SK-N-SH (cell line): ENCODE measurements around the gene PORCN. TPM values are rescaled to one million over a fixed set of nuclear protein-coding genes. Genes with fewer than 3 reads are reported as not detected.

Experiments
- CTCF ChIA-PET: fragments of 300-600, 350-600 bp; formaldehyde crosslinking; extraction: SDS; loops from one replicate; lab custom pipeline; 2021; lab: Yijun Ruan, JAX
- POLR2A ChIA-PET: fragments of 350-600 bp; sonication (Branson Sonifier 250); formaldehyde crosslinking; extraction: SDS; loops from one replicate; lab custom pipeline; 2020; ENCODE audit warnings: antibody characterized with exemption, inconsistent platforms; lab: Yijun Ruan, JAX
- DNase-seq: peaks from one replicate; pipeline ENCODE4 v3.0.0; 2012
- H2AFZ ChIP-seq: fragments of 200-600 bp; sonication (generic); 2 replicates; pipeline ENCODE4 v1.8.1; 2016; ENCODE audit warnings: antibody characterized with exemption, mild to moderate bottlenecking, low read depth
- H3F3A ChIP-seq: fragments of 200-600 bp; sonication (generic); replicated peaks from 2 replicates; pipeline ENCODE3; 2016; ENCODE audit warnings: antibody characterized with exemption, mild to moderate bottlenecking; ENCODE audit not compliant: insufficient read depth
- H3K27ac ChIP-seq, 2 experiments: fragments of 200-500 bp in 1 of 2; fragments of 200-600 bp in 1 of 2; sonication (Bioruptor generic) in 1 of 2; sonication (generic), shearing (Covaris generic) in 1 of 2; 2 replicates each; pipeline versions ENCODE4 v1.5.1 to v1.6.1; 2014 to 2016; ENCODE audit warnings: low read depth in 2 of 2, inconsistent platforms in 1 of 2, low read length in 1 of 2, mild to moderate bottlenecking in 1 of 2, mixed read lengths in 1 of 2
- H3K27me3 ChIP-seq: fragments of 200-600 bp; sonication (generic), shearing (Covaris generic); 2 replicates; pipeline ENCODE4 v1.6.1; 2016; ENCODE audit warnings: mixed run types; ENCODE audit not compliant: insufficient read depth
- H3K36me3 ChIP-seq, 2 experiments: fragments of 200-500 bp in 1 of 2; fragments of 200-600 bp in 1 of 2; sonication (Bioruptor generic) in 1 of 2; sonication (generic) in 1 of 2; replicated peaks in 1 of 2; 2 replicates each; pipeline versions ENCODE3 to v1.5.1; 2014 to 2016; ENCODE audit warnings: low read length in 1 of 2, mild to moderate bottlenecking in 1 of 2; ENCODE audit not compliant: insufficient read depth in 2 of 2, control insufficient read depth in 1 of 2
- H3K4me1 ChIP-seq, 2 experiments: fragments of 200-500 bp in 1 of 2; fragments of 200-600 bp in 1 of 2; sonication (Bioruptor generic) in 1 of 2; sonication (generic), shearing (Covaris generic) in 1 of 2; 2 replicates each; pipeline versions ENCODE4 v1.5.1 to v1.6.1; 2014 to 2016; ENCODE audit warnings: low read depth in 1 of 2, low read length in 1 of 2, mixed run types in 1 of 2; ENCODE audit not compliant: insufficient read depth in 2 of 2, control insufficient read depth in 1 of 2
- H3K4me2 ChIP-seq: fragments of 200-600 bp; sonication (generic), shearing (Covaris generic); 2 replicates; pipeline ENCODE4 v1.6.1; 2017; ENCODE audit warnings: mixed run types
- H3K4me3 ChIP-seq, 2 experiments: fragments of 200-500 bp in 1 of 2; fragments of 200-600 bp in 1 of 2; sonication (Bioruptor generic) in 1 of 2; sonication (generic), shearing (Covaris generic) in 1 of 2; 2 replicates each; pipeline versions ENCODE4 v1.5.1 to v1.8.1; 2014 to 2016; ENCODE audit warnings: low read depth in 2 of 2, inconsistent platforms in 1 of 2, low read length in 1 of 2, mild to moderate bottlenecking in 1 of 2, mixed read lengths in 1 of 2, moderate library complexity in 1 of 2
- H3K79me2 ChIP-seq: fragments of 200-600 bp; sonication (generic); 2 replicates; pipeline ENCODE4 v1.8.1; 2017; ENCODE audit warnings: mild to moderate bottlenecking; ENCODE audit not compliant: insufficient read depth
- H3K9ac ChIP-seq: fragments of 200-600 bp; sonication (generic); 2 replicates; pipeline ENCODE4 v1.6.1; 2017; ENCODE audit warnings: mixed run types
- H3K9me2 ChIP-seq: fragments of 200-600 bp; sonication (generic); 2 replicates; pipeline ENCODE4 v1.6.1; 2017; ENCODE audit warnings: mixed run types
- H3K9me3 ChIP-seq: fragments of 200-600 bp; sonication (generic); 2 replicates; pipeline ENCODE4 v1.6.1; 2017; ENCODE audit warnings: mixed run types, mild to moderate bottlenecking, moderate library complexity
- H4K20me1 ChIP-seq: fragments of 200-600 bp; sonication (generic); 2 replicates; pipeline ENCODE4 v1.6.1; 2017; ENCODE audit warnings: mild to moderate bottlenecking, mixed run types; ENCODE audit not compliant: insufficient read depth
- ELF1 ChIP-seq: IDR thresholded peaks from 2 replicates; pipeline ENCODE4 v1.4.0; 2012
- EP300 ChIP-seq, 2 experiments: IDR thresholded peaks; 2 replicates each; pipeline versions ENCODE4 v1.4.0 to v1.6.1; 2012; ENCODE audit warnings: borderline replicate concordance in 1 of 2, low read depth in 1 of 2, low read length in 1 of 2
- FOSL2 ChIP-seq: IDR thresholded peaks from 2 replicates; pipeline ENCODE4 v1.4.0; 2012; ENCODE audit warnings: low read depth, mild to moderate bottlenecking, moderate library complexity, borderline replicate concordance
- GABPA ChIP-seq: IDR thresholded peaks from 2 replicates; pipeline ENCODE4 v1.4.0; 2012; ENCODE audit warnings: low read depth, mild to moderate bottlenecking
- POLR2AphosphoS5 ChIP-seq: IDR thresholded peaks from 2 replicates; pipeline ENCODE4 v1.6.1; 2012; ENCODE audit warnings: low read depth, low read length
- RAD21 ChIP-seq: IDR thresholded peaks from 2 replicates; pipeline ENCODE4 v1.6.1; 2012; ENCODE audit warnings: mild to moderate bottlenecking, low read length
- RFX5 ChIP-seq: IDR thresholded peaks from 2 replicates; pipeline ENCODE4 v1.6.1; 2012; ENCODE audit warnings: mild to moderate bottlenecking, improper control_type of control experiment, low read length
- SMC3 ChIP-seq: IDR thresholded peaks from 2 replicates; pipeline ENCODE4 v1.6.1; 2012; ENCODE audit warnings: low read depth, low read length, improper control_type of control experiment
- TAF1 ChIP-seq: IDR thresholded peaks from 2 replicates; pipeline ENCODE4 v1.6.1; 2012; ENCODE audit warnings: low read depth, mild to moderate bottlenecking, low read length, moderate library complexity, borderline replicate concordance
- YY1 ChIP-seq: IDR thresholded peaks from 2 replicates; pipeline ENCODE4 v1.4.0; 2012; ENCODE audit warnings: low read depth, mild to moderate bottlenecking
- whole genome bisulfite sequencing: methylation state at CpG from one replicate; pipeline ENCODE4 v1.1.6; 2017; ENCODE audit warnings: low lambda C conversion rate; 5-methylcytosine and 5-hydroxymethylcytosine counted together
- polyA plus RNA-seq, 3 experiments: library from polyadenylated mRNA; depleted of rRNA; stranded (reverse); fragments of >200 nt; gene quantifications; 2 replicates each; pipeline ENCODE4 v1.2.3, GENCODE V29; 2012
- TF ChIP-seq, protein P1 (sequence below): fragments of 150-350 bp; IDR thresholded peaks from 2 replicates; pipeline ENCODE4 v1.6.1; 2017; ENCODE audit warnings: antibody characterized with exemption, low read length, low read depth, borderline replicate concordance
- TF ChIP-seq, protein P2 (sequence below): fragments of 200-600 bp; sonication (generic); IDR thresholded peaks from 2 replicates; pipeline ENCODE4 v1.6.1; 2017; ENCODE audit warnings: antibody characterized with exemption, mild to moderate bottlenecking, moderate library complexity
- TF ChIP-seq, protein P3 (sequence below): IDR thresholded peaks from 2 replicates; pipeline ENCODE4 v1.6.1; 2012; ENCODE audit warnings: mild to moderate bottlenecking, low read depth, low read length, moderate library complexity
- TF ChIP-seq, protein P4 (sequence below): IDR thresholded peaks from 2 replicates; pipeline ENCODE4 v1.4.0; 2012; ENCODE audit warnings: low read depth, borderline replicate concordance

PORCN gene
- polyA plus RNA-seq, 1 of the 3 experiments (the other 2 are of a cell fraction), result 11.0 TPM

DNA sequence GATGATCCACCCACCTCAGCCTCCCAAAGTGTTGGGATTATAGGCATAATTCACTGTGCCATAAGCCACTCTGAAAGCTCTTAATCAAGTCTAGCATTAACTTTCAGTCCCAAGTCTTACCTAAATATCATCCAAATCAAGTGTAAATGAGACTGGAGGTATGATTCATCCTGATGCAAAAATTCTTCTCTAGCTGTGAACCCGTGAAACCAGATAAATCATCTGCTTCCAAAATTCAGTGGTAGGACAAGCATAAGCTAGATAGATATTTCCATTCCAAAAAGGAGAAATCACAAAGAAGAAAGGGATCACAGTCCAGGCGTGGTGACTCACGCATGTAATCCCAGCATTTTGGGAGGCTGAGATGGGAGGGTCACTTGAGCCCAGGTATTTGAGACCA lies 21.9 kb downstream of the PORCN start:
- H3K36me3 ChIP-seq, result no peaks in the 10 kb centered on the region
- H3K79me2 ChIP-seq, result no peaks in the 10 kb centered on the region
- no peak overlapping the region for H2AFZ ChIP-seq
- TF ChIP-seq SMC3, result no peak
- TF ChIP-seq, protein P1, sequence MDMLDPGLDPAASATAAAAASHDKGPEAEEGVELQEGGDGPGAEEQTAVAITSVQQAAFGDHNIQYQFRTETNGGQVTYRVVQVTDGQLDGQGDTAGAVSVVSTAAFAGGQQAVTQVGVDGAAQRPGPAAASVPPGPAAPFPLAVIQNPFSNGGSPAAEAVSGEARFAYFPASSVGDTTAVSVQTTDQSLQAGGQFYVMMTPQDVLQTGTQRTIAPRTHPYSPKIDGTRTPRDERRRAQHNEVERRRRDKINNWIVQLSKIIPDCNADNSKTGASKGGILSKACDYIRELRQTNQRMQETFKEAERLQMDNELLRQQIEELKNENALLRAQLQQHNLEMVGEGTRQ, result no peak
- no peak for TF ChIP-seq ELF1
- WGBS, result 49% methylated on average over 3 of the region's 3 CpGs
- no peaks in the 10 kb centered on the region for H3F3A ChIP-seq
- no peak overlapping the region for H3K4me2 ChIP-seq
- H3K27ac ChIP-seq, result no peak overlapping the region
- POLR2A ChIA-PET, result no interaction called here
- no peak overlapping the region for H3K4me3 ChIP-seq
- no peaks in the 10 kb centered on the region; the same call in 1 of the 2 replicates for H3K27me3 ChIP-seq
- H3K9ac ChIP-seq, result no peak overlapping the region
- H4K20me1 ChIP-seq, result no peaks in the 10 kb centered on the region
- H3K4me1 ChIP-seq, result no peaks in the 10 kb centered on the region
- H3K9me2 ChIP-seq, result no peaks in the 10 kb centered on the region
- CTCF ChIA-PET, result interaction anchor here (0.8 kb wide), 1 partner anchor 21 kb away, joined by 3 read pairs; no protein-coding TSS in a partner anchor
- no peak for DNase-seq
- H3K9me3 ChIP-seq, result no peaks in the 10 kb centered on the region

DNA sequence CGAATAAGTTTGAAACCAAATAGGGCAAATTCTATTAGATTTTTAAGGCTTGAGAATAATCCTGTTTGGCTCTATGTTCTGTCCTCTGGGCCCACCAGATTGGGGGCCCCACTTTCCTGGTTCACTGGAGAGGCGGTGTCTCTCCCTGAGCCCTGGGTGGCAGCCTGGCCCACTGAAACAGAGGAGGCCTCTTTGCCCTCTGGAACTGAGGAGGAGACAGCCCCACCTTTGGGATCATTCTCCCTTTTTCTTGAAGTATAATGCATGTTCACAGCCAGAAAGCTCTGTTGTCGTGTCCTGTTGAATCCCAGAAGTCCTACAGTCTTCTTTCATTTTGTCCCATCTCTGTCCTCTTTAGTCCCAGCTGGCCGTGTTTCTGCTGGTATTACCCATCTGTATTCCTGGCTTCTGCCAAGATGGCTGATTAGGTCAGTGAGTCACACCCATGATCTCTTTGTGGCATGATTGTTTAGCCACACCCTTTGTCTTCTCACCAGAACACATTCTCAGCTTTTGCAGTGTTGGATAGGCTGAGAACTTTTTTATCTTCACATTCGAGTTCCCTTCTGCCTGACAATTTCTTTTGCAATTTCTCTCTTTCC lies 22.7 kb downstream of the PORCN start:
- TF ChIP-seq, protein P2, sequence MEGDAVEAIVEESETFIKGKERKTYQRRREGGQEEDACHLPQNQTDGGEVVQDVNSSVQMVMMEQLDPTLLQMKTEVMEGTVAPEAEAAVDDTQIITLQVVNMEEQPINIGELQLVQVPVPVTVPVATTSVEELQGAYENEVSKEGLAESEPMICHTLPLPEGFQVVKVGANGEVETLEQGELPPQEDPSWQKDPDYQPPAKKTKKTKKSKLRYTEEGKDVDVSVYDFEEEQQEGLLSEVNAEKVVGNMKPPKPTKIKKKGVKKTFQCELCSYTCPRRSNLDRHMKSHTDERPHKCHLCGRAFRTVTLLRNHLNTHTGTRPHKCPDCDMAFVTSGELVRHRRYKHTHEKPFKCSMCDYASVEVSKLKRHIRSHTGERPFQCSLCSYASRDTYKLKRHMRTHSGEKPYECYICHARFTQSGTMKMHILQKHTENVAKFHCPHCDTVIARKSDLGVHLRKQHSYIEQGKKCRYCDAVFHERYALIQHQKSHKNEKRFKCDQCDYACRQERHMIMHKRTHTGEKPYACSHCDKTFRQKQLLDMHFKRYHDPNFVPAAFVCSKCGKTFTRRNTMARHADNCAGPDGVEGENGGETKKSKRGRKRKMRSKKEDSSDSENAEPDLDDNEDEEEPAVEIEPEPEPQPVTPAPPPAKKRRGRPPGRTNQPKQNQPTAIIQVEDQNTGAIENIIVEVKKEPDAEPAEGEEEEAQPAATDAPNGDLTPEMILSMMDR, result no peak
- TF ChIP-seq FOSL2, result peak; percentile 17; the same call in 1 of the 2 replicates
- TF ChIP-seq YY1, result peak; percentile 50; the same call in 1 of the 2 replicates
- no peaks in the 10 kb centered on the region for H3K9me3 ChIP-seq
- H2AFZ ChIP-seq, result peak overlapping the region; percentile 48; the same call in 1 of the 2 replicates
- H3F3A ChIP-seq, result no peaks in the 10 kb centered on the region
- DNase-seq, result no peak
- H3K9me2 ChIP-seq, result no peaks in the 10 kb centered on the region
- H4K20me1 ChIP-seq, result no peaks in the 10 kb centered on the region
- no peak overlapping the region for H3K9ac ChIP-seq
- no peaks in the 10 kb centered on the region for H3K79me2 ChIP-seq
- no peaks in the 10 kb centered on the region for H3K36me3 ChIP-seq
- peak overlapping the region in 1 of 2 experiments; percentile 49; a peak in 2 of 4 replicates for H3K27ac ChIP-seq
- POLR2A ChIA-PET, result no interaction called here
- H3K4me3 ChIP-seq, result no peak overlapping the region
- no peak overlapping the region for H3K4me2 ChIP-seq
- 32% methylated on average over 4 of the region's 5 CpGs for WGBS
- H3K4me1 ChIP-seq, result no peaks in the 10 kb centered on the region
- CTCF ChIA-PET, result no interaction called here
- no peaks in the 10 kb centered on the region; the same call in 1 of the 2 replicates for H3K27me3 ChIP-seq

DNA sequence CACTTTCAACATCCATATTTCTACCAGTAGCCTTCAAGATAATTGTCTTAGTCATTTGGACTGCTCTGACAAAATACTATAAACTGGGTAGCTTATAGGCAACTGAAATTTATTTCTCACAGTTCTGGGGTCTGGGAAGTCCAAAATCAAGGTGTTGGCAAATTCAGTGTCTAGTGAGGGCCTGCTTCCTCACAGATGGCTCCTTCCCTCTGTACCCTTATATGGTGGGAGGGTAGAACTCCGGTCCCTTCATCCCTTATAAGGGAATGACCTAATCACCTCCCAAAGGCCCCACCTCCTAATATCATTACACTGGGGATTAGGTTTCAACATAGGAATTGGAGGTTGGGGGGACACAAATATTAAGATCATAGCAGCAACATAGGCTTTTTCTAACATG lies 23.4 kb downstream of the PORCN start:
- no peak overlapping the region for H3K9ac ChIP-seq
- H3K4me3 ChIP-seq, result no peak overlapping the region
- ChIA-PET POLR2A (no interaction called here), CTCF (no interaction called here)
- peak overlapping the region; percentile 48; the same call in 1 of the 2 replicates for H2AFZ ChIP-seq
- no peaks in the 10 kb centered on the region; the same call in 1 of the 2 replicates for H3K27me3 ChIP-seq
- no peak for DNase-seq
- H3K9me3 ChIP-seq, result no peaks in the 10 kb centered on the region
- 42% methylated on average over 1 of the region's 1 CpG for whole genome bisulfite sequencing
- no peaks in the 10 kb centered on the region for H4K20me1 ChIP-seq
- no peaks in the 10 kb centered on the region for H3K9me2 ChIP-seq
- H3K36me3 ChIP-seq, result no peaks in the 10 kb centered on the region
- H3K27ac ChIP-seq, result peak overlapping the region in 1 of 2 experiments; percentile 49; a peak in 2 of 4 replicates
- no peaks in the 10 kb centered on the region for H3K79me2 ChIP-seq
- no peaks in the 10 kb centered on the region for H3K4me1 ChIP-seq
- no peaks in the 10 kb centered on the region for H3F3A ChIP-seq
- no peak overlapping the region for H3K4me2 ChIP-seq
- TF ChIP-seq, protein P3, sequence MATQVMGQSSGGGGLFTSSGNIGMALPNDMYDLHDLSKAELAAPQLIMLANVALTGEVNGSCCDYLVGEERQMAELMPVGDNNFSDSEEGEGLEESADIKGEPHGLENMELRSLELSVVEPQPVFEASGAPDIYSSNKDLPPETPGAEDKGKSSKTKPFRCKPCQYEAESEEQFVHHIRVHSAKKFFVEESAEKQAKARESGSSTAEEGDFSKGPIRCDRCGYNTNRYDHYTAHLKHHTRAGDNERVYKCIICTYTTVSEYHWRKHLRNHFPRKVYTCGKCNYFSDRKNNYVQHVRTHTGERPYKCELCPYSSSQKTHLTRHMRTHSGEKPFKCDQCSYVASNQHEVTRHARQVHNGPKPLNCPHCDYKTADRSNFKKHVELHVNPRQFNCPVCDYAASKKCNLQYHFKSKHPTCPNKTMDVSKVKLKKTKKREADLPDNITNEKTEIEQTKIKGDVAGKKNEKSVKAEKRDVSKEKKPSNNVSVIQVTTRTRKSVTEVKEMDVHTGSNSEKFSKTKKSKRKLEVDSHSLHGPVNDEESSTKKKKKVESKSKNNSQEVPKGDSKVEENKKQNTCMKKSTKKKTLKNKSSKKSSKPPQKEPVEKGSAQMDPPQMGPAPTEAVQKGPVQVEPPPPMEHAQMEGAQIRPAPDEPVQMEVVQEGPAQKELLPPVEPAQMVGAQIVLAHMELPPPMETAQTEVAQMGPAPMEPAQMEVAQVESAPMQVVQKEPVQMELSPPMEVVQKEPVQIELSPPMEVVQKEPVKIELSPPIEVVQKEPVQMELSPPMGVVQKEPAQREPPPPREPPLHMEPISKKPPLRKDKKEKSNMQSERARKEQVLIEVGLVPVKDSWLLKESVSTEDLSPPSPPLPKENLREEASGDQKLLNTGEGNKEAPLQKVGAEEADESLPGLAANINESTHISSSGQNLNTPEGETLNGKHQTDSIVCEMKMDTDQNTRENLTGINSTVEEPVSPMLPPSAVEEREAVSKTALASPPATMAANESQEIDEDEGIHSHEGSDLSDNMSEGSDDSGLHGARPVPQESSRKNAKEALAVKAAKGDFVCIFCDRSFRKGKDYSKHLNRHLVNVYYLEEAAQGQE, result no peak
- TF ChIP-seq YY1 (no peak), GABPA (no peak), RFX5 (no peak), RAD21 (no peak), TAF1 (no peak), EP300 (IDR thresholded peaks at IDR 0.05; ENCODE audit: borderline replicate concordance in 1 of 2, low read depth in 1 of 2, low read length in 1 of 2) (no peak), POLR2AphosphoS5 (no peak)
- TF ChIP-seq, protein P4, sequence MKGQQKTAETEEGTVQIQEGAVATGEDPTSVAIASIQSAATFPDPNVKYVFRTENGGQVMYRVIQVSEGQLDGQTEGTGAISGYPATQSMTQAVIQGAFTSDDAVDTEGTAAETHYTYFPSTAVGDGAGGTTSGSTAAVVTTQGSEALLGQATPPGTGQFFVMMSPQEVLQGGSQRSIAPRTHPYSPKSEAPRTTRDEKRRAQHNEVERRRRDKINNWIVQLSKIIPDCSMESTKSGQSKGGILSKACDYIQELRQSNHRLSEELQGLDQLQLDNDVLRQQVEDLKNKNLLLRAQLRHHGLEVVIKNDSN, result no peak
